HG02588 (cell line): ENCODE data around the gene CLEC18C.
"Not testable (repeated sequence)": the region's sequence is repeated elsewhere in the genome, so short reads cannot be mapped to it uniquely, and the experiment has no call there.

ENCODE experiments used
- ATAC-seq: cut with Tn5 transposase; IDR thresholded peaks from one replicate; pipeline ENCODE4 v1.9.1; 2021; ENCODE audit warnings: mild to moderate bottlenecking, moderate library complexity; ENCODE audit not compliant: unreplicated experiment

The CLEC18C gene

DNA sequence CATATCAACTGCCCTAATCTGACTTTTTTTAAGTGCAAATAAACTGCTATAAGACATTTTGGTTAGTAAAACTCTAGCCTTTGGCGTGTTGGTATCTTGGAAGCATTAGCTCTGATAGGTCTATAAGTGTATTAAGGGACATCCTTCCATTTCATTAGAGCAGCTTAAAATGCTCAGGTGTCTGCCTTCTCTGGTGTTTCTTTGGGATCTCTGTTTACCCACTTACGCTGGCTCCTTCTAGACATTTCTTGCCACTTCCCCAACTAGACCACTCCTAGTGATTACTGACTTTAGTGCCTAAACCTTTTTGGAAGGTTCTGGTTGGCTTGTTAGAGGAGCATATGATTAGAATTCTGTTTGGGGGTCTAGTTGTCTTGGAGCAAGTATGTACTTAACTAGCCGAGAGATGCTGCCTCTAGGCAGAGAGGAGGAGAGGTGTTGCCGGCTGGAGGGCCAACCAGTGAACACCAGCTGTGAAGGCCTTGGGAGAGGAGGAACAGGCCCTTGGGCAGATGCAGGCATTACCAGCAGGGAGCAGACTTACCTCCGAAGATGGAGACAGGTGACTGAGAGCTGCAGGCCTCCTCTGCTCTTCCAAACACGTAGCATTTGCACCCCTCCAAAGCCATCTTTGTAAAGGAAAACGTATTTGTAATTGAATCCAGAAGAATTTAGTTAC is 15.2 kb upstream of the CLEC18C start:
- no peak for ATAC-seq

- ATAC-seq, result no peak
These were observed 13.9 kb upstream of the CLEC18C start for GRCh38 chr16:70159355-70160348.

DNA sequence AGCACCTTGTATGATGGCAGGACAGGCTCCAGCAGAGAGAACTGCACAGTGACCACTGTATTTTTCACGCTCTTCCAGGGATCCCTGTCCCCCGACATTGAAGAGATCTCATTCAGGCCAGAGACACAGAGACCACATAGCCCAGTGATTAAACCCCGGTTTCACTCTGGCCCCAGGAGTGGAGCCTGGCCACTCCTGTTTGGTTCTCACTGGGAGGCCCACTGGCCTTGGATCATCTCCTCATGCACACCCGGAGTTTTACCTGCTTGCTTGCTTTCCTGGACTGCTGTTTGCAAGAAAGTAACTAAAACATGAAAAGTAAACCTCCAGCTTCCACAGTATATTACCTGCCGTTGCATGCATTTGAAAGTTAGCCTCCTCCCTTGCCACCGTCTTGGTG is 13.2 kb upstream of the CLEC18C start:
- no peak for ATAC-seq

- no peak for ATAC-seq
These were observed 12.8 kb upstream of the CLEC18C start for GRCh38 chr16:70160821-70161220.

GRCh38 chr16:70161350-70161749 is 12.2 kb upstream of the CLEC18C start:
- ATAC-seq, result no peak

GRCh38 chr16:70162041-70162451 is 11.5 kb upstream of the CLEC18C start:
- no peak for ATAC-seq

DNA sequence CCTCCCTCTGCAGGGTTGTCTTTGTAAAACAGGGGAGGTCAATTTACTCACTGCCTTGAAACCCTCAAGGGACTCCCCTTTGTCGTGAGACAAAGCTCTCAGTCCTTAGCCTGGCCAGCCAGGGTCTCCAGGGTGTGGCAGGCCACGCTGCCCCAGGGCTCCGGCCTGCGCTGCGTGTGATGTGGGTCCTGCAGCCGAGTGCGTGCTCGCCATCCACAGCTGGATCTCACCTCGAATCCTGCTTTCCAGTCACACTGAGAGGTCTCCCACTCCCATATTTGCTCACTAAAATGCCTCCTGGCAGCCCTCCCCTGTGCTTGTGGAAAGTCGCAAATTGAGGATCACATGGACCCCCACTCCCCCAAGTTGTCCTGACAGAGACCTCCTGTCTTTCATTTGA is 10.0 kb upstream of the CLEC18C start:
- no peak for ATAC-seq

DNA sequence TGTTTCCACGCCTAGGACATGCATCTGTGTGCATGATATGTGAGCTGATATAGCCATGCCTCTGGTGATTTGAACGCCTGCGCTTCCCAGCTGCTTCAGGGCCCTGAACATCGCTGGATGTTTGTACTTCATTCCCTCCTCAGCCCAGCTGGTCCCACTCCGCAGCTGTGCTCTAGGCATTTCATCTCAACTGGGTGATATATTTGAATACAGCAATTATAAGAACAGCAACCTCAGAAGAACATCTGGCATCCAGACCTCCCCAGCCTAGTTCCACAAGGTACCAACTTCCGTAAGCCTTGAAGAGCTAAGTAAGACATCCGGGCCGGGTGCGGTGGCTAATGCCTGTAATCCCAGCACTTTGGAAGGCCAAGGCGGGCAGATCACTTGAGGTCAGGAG is 6.9 kb upstream of the CLEC18C start:
- ATAC-seq, result not testable (repeated sequence)

GRCh38 chr16:70173916-70174315 is 329 bp downstream of the CLEC18C start:
- ATAC-seq, result not testable (repeated sequence)

GRCh38 chr16:70174387-70174932 is 873 bp downstream of the CLEC18C start:
- not testable (repeated sequence) for ATAC-seq

DNA sequence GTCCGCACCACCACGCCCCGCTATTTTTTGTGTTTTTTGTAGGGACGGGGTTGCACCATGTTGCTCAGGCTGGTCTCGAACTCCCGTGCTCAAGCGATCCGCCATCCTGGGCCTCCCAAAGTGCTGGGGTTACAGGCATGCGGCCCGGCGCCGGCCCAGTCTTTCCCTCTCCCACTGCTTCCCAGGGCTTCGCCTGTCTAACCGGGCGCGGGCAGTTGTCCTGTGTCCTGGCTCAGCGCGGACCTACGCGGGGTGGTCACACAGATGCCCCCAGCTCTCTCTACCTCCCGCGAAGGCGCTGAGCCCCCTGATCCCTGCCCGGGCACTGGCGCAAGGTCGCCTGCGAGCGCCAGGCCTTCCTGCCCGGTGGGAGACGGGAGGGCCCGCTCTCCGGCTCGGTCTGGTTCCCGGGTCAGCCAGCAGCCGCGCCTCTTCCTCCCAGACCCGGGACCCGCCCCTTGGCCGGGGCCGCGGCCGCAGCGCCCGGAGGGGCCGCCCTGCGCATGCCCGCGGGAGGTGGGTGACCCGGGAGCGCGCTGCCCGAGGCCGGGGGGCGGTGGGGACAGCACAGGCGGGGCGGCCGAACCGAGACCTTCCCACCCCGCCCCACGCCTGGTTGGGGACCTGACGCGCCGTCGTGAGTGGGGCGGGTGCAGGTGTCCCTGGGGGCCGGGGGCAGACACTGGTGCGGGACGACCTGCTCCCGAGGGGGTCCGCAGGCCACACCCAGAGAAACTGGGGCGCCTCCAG is 14.4 kb downstream of the CLEC18C start:
- not testable (repeated sequence) for ATAC-seq

GRCh38 chr16:70188608-70188915 is 15.0 kb downstream of the CLEC18C start:
- ATAC-seq, result not testable (repeated sequence)

DNA sequence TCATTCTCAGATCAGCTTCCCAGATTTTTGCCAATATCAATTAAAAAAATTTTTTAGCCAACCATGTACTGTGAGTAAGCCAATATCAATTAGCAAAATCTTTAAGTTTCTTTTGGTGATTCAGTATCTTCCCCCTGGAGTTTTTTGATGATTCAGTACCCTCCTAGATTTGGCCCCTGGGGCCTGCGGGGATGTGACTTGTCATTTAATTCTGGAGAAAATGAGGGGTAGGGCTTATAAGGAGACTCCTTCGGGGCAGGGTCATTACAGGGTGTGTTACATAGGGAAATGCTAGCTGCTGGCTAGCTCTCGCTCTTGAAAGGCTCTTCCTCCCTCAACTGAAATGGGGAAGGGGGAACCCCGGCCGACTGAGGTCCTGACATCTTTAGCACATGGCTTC is 17.0 kb downstream of the CLEC18C start:
- not testable (repeated sequence) for ATAC-seq

GRCh38 chr16:70196683-70197300 is 23.2 kb downstream of the CLEC18C start:
- not testable (repeated sequence) for ATAC-seq

- not testable (repeated sequence) for ATAC-seq
These were observed 24.0 kb downstream of the CLEC18C start for GRCh38 chr16:70197611-70198010.

GRCh38 chr16:70198230-70198629 is 24.6 kb downstream of the CLEC18C start:
- ATAC-seq, result not testable (repeated sequence)

GRCh38 chr16:70198666-70199065 is 25.1 kb downstream of the CLEC18C start:
- ATAC-seq, result not testable (repeated sequence)

GRCh38 chr16:70199170-70199569 is 25.6 kb downstream of the CLEC18C start:
- ATAC-seq, result not testable (repeated sequence)

- not testable (repeated sequence) for ATAC-seq
These were observed 26.5 kb downstream of the CLEC18C start for GRCh38 chr16:70200063-70200462.

DNA sequence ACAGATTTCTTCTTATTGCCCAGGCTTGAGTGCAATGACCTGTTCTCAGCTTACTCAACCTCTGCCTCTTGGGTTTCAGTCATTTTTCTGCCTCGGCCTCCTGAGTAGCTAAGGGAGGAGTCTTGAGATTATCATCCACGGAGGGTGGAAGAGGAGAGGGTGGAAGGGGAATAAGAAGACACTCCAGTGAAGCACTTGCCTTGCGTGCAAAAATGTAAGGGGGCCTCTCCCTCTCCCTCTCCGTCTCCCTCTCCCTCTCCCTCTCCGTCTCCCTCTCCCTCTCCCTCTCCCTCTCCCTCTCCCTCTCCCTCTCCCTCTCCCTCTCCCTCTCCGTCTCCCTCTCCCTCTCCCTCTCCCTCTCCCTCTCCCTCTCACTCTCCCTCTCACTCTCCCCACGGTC is 29.9 kb downstream of the CLEC18C start:
- not testable (repeated sequence) for ATAC-seq
